Measurements from ENCODE around the gene WDR11.

GRCh38 chr10:120938822-120939221 is 87.7 kb downstream of the WDR11 start:
- no peak for TF ChIP-seq EZH2 (IDR thresholded peaks at IDR 0.05)
- TF ChIP-seq, protein P1, sequence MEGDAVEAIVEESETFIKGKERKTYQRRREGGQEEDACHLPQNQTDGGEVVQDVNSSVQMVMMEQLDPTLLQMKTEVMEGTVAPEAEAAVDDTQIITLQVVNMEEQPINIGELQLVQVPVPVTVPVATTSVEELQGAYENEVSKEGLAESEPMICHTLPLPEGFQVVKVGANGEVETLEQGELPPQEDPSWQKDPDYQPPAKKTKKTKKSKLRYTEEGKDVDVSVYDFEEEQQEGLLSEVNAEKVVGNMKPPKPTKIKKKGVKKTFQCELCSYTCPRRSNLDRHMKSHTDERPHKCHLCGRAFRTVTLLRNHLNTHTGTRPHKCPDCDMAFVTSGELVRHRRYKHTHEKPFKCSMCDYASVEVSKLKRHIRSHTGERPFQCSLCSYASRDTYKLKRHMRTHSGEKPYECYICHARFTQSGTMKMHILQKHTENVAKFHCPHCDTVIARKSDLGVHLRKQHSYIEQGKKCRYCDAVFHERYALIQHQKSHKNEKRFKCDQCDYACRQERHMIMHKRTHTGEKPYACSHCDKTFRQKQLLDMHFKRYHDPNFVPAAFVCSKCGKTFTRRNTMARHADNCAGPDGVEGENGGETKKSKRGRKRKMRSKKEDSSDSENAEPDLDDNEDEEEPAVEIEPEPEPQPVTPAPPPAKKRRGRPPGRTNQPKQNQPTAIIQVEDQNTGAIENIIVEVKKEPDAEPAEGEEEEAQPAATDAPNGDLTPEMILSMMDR (IDR thresholded peaks at IDR 0.05 in 2 of 3, conservative IDR thresholded peaks at IDR 0.05 in 1 of 3; ENCODE audit: borderline replicate concordance in 1 of 3, insufficient read depth in 1 of 3, low read depth in 2 of 3, low read length in 2 of 3): no peak
- no peak for TF ChIP-seq EZH2phosphoT487 (IDR thresholded peaks at IDR 0.05; ENCODE audit: borderline replicate concordance)
- no peak for TF ChIP-seq POLR2AphosphoS5 (IDR thresholded peaks at IDR 0.05; ENCODE audit: low read depth, low read length)
- TF ChIP-seq CEBPB (IDR thresholded peaks at IDR 0.05; ENCODE audit: low read depth): no peak
- TF ChIP-seq POLR2A (IDR thresholded peaks at IDR 0.05; ENCODE audit: borderline replicate concordance, extremely low read depth, insufficient read depth, insufficient read length): no peak
- TF ChIP-seq EGR1 (IDR thresholded peaks at IDR 0.05; ENCODE audit: low read depth): no peak
- TF ChIP-seq ZNF274 (IDR thresholded peaks at IDR 0.05; ENCODE audit: low read depth, low read length): no peak
- TF ChIP-seq TCF7L2 (IDR thresholded peaks at IDR 0.05; ENCODE audit: borderline replicate concordance, extremely low read depth, insufficient read depth, insufficient read length): no peak

Measured in HCT116 (cell line).